HFF-Myc (cell line): ENCODE results near the gene MAP3K6.
"Not testable (repeated sequence)": the region's sequence is repeated elsewhere in the genome, so short reads cannot be mapped to it uniquely, and the experiment has no call there.

ENCODE experiments used
- DNase-seq: peaks from one replicate; pipeline ENCODE4 v3.0.0-alpha.2; 2011; ENCODE audit warnings: low read depth; ENCODE audit errors: extremely low read depth
- H3K4me3 ChIP-seq: replicated peaks from 2 replicates; pipeline ENCODE4 v1.5.1; 2011; ENCODE audit warnings: low read depth, mild to moderate bottlenecking, control low read depth, low read length
- TF ChIP-seq, protein P1 (sequence below): IDR thresholded peaks from 2 replicates; pipeline ENCODE4 v1.5.1; 2012; ENCODE audit warnings: mild to moderate bottlenecking, low read depth, low read length, control low read depth; ENCODE audit errors: missing control alignments

The MAP3K6 gene

DNA sequence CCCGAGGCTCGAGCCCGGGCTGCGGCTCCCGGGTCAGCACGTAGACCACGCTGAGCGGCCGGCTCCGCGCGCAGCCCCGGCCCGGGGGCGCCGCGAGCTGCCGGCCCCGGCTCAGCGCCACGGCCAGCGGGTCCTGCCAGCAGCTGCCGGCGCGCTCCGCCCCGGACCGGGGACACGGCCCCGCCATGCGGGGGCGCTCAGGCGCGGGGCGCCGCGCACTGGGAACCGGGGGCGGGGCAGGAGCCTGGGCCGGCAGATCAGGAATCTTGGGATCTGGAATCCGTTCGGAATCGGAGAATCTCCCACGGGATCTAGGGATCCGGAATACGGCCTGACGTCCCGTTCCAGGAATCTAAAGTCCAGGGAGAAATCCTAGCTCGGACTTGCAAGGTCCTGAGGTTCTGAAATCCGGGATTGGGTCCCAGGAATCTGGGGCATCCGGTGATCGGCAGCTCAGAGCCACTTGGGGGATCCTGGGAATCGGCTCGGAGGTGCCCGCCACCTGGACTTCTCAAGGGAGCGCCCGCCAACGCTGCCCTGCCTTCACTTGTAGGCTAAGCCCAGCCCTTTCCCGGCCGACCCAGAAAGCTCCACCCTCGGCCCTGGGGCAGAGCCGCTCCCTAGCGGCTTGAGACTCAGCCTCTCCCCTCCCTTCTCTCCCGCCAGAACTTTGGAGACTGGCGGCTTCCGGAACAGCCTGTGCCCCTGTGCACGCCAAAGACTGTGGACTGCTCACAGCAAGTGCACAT lies at the start of gene MAP3K6:
MAP3K6 (minus strand) TSS at position 551 of the 749 bp plus-strand sequence; CDS start at position 187, 364 bp downstream.
- TF ChIP-seq, protein P1, sequence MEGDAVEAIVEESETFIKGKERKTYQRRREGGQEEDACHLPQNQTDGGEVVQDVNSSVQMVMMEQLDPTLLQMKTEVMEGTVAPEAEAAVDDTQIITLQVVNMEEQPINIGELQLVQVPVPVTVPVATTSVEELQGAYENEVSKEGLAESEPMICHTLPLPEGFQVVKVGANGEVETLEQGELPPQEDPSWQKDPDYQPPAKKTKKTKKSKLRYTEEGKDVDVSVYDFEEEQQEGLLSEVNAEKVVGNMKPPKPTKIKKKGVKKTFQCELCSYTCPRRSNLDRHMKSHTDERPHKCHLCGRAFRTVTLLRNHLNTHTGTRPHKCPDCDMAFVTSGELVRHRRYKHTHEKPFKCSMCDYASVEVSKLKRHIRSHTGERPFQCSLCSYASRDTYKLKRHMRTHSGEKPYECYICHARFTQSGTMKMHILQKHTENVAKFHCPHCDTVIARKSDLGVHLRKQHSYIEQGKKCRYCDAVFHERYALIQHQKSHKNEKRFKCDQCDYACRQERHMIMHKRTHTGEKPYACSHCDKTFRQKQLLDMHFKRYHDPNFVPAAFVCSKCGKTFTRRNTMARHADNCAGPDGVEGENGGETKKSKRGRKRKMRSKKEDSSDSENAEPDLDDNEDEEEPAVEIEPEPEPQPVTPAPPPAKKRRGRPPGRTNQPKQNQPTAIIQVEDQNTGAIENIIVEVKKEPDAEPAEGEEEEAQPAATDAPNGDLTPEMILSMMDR = peak; percentile 27
- no peak for DNase-seq
- H3K4me3 ChIP-seq = peak within 1 kb of the TSS; percentile 53

DNA sequence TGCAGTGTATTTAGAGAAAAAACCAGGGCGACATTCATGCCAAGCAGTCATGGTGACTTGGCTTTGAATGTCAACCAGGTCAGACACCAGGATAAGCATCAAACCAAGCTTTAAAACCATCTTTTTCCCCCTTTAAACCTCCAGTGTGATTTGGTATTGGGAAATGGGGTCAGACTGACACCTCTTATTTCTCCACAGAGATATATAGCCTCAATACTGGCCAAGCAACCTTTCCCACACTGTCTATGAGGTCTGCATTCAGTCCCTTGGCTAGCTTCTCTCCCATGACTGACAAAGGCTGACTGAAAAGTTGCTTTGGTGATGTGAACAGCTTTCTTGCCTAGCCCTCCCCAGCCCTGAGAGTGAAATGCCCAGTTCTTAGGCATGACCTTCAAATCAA lies 47.3 kb upstream of the MAP3K6 start:
- H3K4me3 ChIP-seq = no peak overlapping the region
- TF ChIP-seq, protein P1 = no peak
- DNase-seq = no peak

- TF ChIP-seq, protein P1 = no peak
- no peak overlapping the region for H3K4me3 ChIP-seq
- DNase-seq = no peak
Measured at GRCh38 chr1:27413004-27413403, 46.2 kb upstream of the MAP3K6 start.

DNA sequence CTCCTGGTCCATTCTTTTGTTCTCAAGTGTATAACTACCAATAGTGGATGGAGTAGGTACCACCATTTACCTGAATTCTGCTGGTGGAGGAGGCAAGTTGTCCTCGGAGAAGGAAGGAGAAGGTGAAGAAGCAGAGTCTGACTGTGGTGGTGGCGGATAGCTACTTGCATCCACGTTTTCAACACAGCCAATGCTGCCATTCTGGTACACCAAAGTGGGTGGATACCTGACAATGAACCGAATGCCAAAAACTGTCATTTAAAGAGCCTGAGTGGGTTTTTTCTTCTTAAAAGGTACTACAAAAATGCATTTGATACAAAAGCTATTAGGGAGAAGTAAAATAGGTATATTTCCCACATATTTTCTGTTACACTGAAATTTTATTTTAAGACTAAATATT lies 45.7 kb upstream of the MAP3K6 start:
- TF ChIP-seq, protein P1 = no peak
- no peak overlapping the region for H3K4me3 ChIP-seq
- DNase-seq = no peak

DNA sequence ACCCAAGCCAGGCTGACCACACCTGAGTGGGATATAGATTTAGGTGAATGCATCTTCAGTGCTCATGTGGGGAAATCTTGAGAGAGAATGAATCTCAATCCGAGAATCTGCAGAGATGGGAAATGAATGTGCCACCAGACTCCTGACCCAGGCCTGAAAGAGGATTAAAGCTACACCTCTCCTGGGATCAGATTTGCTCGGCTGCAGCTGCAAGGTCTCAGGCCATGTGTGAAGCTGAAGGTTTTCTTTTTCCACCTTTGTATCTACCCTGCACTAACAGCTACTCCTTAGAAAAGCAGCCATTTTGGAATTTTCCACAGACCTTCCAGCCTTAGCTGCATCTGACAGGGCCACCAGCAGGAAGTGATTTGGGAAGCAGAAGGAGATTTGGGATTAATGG lies 43.9 kb upstream of the MAP3K6 start:
- DNase-seq = no peak
- no peak overlapping the region for H3K4me3 ChIP-seq
- TF ChIP-seq, protein P1 = no peak

- H3K4me3 ChIP-seq = no peak overlapping the region
- DNase-seq = no peak
- TF ChIP-seq, protein P1 = no peak
Measured at GRCh38 chr1:27409669-27410068, 42.9 kb upstream of the MAP3K6 start.

GRCh38 chr1:27408151-27408550 lies 41.4 kb upstream of the MAP3K6 start:
- DNase-seq = no peak
- no peak overlapping the region for H3K4me3 ChIP-seq
- TF ChIP-seq, protein P1 = no peak

GRCh38 chr1:27406791-27407190 lies 40.0 kb upstream of the MAP3K6 start:
- DNase-seq, H3K4me3 ChIP-seq: not testable (repeated sequence)
